Astrocyte of the cerebellum (primary cell): ENCODE measurements around the gene DUOX1.

ENCODE experiments used
- DNase-seq: peaks from one replicate; pipeline ENCODE4 v3.0.0-alpha.2; 2011; ENCODE audit warnings: low read depth
- H3K4me3 ChIP-seq: 2 replicates; pipeline ENCODE4 v1.5.1; 2011; ENCODE audit warnings: mild to moderate bottlenecking, low read depth, low read length, moderate library complexity
- in situ Hi-C: cut with HindIII; loops from 2 replicates; pipeline ENCODE4 v1.10.0; 2017; ENCODE audit warnings: low sequenced_read_pairs
- TF ChIP-seq, protein P1 (sequence below): IDR thresholded peaks from 2 replicates; pipeline ENCODE4 v1.5.1; 2012; ENCODE audit warnings: low read length, low read depth, moderate library complexity, mild to moderate bottlenecking; ENCODE audit errors: missing control alignments

The DUOX1 gene

DNA sequence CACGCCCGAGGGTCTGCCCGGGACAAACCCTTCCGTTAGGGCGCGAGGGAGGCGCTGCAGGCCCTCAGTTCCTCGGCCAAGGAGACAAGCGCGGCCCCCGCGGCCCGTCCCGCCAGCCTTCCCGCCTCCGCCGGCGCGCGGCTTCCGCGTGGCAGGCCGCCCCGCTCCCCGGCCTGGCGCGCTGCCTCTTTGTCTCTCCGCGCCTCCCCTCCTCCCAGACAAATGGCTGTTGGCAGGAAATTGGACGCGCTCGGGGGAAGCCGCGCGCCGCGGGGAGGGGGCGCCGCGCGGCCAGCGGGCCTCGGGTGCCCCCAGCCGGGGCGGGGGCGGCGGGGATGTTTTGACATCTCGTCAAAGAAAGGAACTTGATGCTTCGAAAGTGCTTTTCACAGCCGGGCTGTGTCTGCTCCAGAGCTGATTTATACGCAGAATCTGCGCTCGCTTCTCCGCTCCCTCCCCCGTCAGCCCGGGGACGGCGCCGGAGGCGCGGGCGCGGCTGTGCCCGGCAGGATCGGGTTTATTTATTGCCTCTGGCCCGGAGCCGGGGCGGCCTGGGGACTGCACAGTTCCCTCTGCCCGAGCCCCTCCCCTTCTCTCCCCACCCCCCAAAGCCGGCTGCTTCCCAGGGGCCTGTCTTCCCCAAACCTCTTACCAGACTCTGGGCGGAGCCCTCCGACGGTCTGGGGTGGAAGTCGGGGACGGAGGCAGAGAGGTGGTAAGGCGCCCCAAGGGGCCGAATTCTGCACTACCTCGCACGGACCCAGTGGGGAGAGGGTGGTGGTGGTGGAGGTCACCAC is 37.2 kb downstream of the DUOX1 start:
- peak overlapping the region; percentile 42 for H3K4me3 ChIP-seq
- in situ Hi-C loops = loop anchor here (10.0 kb wide), 1 partner anchor 238 kb away; a partner anchor contains a TSS
- TF ChIP-seq, protein P1, sequence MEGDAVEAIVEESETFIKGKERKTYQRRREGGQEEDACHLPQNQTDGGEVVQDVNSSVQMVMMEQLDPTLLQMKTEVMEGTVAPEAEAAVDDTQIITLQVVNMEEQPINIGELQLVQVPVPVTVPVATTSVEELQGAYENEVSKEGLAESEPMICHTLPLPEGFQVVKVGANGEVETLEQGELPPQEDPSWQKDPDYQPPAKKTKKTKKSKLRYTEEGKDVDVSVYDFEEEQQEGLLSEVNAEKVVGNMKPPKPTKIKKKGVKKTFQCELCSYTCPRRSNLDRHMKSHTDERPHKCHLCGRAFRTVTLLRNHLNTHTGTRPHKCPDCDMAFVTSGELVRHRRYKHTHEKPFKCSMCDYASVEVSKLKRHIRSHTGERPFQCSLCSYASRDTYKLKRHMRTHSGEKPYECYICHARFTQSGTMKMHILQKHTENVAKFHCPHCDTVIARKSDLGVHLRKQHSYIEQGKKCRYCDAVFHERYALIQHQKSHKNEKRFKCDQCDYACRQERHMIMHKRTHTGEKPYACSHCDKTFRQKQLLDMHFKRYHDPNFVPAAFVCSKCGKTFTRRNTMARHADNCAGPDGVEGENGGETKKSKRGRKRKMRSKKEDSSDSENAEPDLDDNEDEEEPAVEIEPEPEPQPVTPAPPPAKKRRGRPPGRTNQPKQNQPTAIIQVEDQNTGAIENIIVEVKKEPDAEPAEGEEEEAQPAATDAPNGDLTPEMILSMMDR = peak; percentile 56
- peak; percentile 36 for DNase-seq

GRCh38 chr15:45167631-45168205 is 37.9 kb downstream of the DUOX1 start:
- TF ChIP-seq, protein P1 = no peak
- DNase-seq = no peak
- in situ Hi-C loops = loop anchor here (10.0 kb wide), 1 partner anchor 237 kb away; a partner anchor contains a TSS
- H3K4me3 ChIP-seq = peak overlapping the region; percentile 42

DNA sequence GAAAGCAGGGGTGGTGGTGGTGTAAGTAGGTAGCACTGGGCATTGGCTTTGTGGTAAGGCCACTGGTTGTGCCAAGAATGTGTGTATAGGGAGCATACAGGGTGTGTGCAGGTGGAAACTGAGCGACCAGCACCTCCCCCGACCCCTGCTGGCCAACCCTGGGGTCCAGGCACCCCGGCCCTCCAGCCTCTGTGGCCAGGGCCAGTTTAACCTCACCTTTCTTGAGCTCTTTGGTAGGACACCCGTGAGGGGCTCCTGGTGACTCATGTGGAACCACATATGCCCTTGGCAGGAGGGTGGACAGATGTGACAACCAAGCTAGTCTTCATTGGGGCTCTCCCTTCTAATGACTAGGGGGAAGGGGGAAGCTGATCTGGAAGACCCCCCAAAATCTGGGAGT is 38.5 kb downstream of the DUOX1 start:
- DNase-seq = no peak
- in situ Hi-C loops = loop anchor here (10.0 kb wide), 1 partner anchor 237 kb away; a partner anchor contains a TSS

GRCh38 chr15:45168751-45169551 is 39.2 kb downstream of the DUOX1 start:
- no peak for DNase-seq
- in situ Hi-C loops = loop anchor here (10.0 kb wide), 1 partner anchor 236 kb away; a partner anchor contains a TSS
- no peak overlapping the region for H3K4me3 ChIP-seq
- TF ChIP-seq, protein P1 = no peak

More for the DNA sequence above, 38.5 kb downstream of the DUOX1 start:
- TF ChIP-seq, protein P1 = no peak
- H3K4me3 ChIP-seq = no peak overlapping the region

DNA sequence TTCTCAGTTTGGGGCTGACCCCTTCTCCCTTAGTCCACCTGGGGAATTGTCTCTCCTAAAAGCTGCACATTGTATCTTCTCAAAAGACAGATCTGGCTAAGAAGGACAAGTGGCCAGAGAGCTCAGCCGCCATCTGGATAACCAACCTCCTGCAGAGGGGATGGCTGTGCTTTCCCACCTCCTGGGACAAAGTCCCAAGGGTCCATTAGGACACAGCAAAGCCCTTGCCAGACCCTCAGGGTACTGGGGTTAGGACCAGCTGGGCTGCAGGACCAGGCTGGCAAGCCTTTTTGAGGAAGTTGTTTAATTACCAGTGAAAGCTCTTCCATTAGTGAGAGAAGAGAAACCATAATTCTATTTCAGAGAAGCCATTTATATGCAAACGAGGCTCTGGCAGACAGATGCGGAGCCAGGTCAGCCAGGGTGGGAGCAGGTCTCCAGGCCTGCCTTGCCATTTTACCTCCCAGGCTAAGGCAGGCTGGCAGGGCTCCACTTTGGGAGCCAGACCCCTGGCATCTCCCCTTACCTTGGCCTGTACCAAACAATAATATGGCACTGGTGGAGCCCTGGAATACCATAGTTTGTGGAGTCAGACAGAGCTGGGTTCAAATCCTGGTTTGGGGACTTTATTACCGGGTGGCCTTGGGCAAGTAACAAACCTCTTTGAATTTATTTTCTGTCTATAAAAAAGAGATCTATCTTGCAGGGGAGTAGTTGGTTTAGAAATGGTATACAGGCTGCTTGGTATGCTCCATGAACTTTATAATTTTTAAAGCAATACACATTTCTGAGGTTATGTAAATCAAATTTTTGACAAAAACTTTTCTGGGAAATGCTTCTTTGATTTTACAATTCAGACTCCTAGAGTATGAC is 40.0 kb downstream of the DUOX1 start:
- no peak overlapping the region for H3K4me3 ChIP-seq
- in situ Hi-C loops = loop anchor here (10.0 kb wide), 1 partner anchor 235 kb away; a partner anchor contains a TSS
- TF ChIP-seq, protein P1 = no peak
- DNase-seq = no peak
